LNCaP clone FGC (cell line): Measurements from ENCODE around the gene ADAT3.
A peak's percentile ranks its signal among the peaks of the same experiment; 100 is the strongest.
"Not testable (repeated sequence)": the region's sequence is repeated elsewhere in the genome, so short reads cannot be mapped to it uniquely, and the experiment has no call there.

Source experiments
- DNase-seq: peaks from one replicate; pipeline ENCODE4 v3.0.0-alpha.2; 2011; ENCODE audit warnings: low read depth
- H3K4me3 ChIP-seq: 2 replicates; pipeline ENCODE4 v1.5.1; 2011; ENCODE audit warnings: mild to moderate bottlenecking, low read depth, low read length, control low read depth
- CTCF ChIP-seq: IDR thresholded peaks from 2 replicates; pipeline ENCODE4 v1.5.1; 2012; ENCODE audit warnings: mild to moderate bottlenecking; ENCODE audit not compliant: control insufficient read depth, insufficient read depth; ENCODE audit errors: extremely low read depth

ADAT3 gene

GRCh38 chr19:1875646-1876495 lies 29.3 kb upstream of the ADAT3 start:
- DNase-seq, result peak; percentile 63
- H3K4me3 ChIP-seq, result peak overlapping the region; percentile 99
- no peak for TF ChIP-seq CTCF

- DNase-seq, result not testable (repeated sequence)
These were observed 28.5 kb upstream of the ADAT3 start for GRCh38 chr19:1876496-1877279.

DNA sequence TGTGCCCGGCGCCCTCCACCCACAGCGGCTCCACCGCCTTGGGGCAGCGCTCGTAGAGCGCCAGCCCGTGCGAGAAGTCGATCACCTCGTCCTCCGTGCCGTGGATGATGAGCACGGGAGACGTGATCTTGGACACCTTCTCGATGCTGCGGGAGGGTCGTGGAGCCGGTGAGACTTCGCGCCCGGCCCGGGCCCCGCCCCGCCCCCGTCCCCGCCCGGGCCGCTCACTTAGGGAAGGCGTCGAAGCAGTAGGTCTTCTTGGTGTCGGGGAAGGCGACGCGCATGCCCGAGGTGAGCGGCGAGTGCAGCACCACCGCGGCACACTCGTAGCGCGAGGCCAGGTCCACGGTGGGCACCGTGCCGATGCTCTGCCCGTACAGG lies 27.9 kb upstream of the ADAT3 start:
- H3K4me3 ChIP-seq, DNase-seq: not testable (repeated sequence)

More at GRCh38 chr19:1876496-1877279, 28.5 kb upstream of the ADAT3 start:
- H3K4me3 ChIP-seq, result peak overlapping the region; percentile 99

GRCh38 chr19:1878583-1878982 lies 26.6 kb upstream of the ADAT3 start:
- H3K4me3 ChIP-seq, DNase-seq: not testable (repeated sequence)

DNA sequence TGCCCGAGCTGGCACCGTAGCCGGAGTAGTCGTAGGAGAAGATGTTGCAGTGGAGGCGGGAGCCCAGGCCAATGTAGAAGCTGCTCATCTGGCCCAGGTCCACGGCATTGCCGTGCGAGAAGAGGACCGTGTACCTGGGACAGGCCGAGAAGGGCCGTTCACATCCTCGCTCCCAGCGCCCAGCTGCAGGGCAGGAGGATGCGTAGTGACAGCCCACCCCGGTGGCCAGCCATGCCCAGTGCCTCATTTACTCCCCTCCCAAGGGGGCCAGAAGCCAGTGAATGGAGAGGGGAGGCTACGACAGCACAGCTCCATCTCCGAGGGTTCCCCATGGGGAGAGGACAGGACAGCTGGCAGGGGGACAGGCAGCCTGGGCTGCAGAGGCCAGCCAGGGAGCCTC lies 25.2 kb upstream of the ADAT3 start:
- not testable (repeated sequence) for H3K4me3 ChIP-seq, DNase-seq

DNA sequence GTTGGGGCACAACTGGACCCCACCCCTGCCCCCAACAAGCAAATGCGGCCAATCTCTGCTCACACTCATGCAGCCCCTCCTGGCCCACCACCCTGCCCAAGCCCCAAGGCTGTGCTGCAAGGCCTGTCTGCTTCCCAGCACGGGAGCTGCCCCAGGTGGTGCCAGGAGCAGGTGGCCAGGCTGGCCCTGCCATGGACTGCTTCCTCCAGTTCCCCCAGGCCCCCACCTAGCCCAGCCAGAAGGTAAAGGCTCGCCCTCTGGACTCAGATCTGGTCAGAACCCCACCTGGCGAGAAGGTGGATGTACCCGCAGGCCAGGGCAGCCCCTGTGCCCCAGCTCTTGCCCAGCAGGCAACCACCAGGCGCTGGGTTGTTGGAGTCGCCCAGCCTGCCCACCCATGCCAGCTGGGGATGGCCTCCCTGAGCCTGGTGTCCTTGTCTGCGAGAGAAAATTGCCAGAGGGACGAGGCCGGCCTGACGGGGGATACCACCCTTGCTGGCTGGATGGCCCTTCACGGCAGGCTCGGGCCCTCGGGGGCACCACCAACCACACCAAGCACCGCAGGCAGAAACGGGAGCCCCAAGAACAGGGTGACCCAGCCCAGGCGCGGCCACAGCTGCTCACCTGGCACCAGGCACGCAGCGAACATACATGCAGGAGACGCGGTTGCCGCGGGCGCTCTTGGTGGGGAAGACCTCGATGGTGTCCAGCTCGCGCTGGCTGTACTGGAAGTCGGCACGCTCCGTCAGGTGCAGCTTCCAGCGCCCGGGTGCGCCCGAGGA lies 24.4 kb upstream of the ADAT3 start:
- TF ChIP-seq CTCF, result no peak
- H3K4me3 ChIP-seq, result no peak overlapping the region
- DNase-seq, result no peak

DNA sequence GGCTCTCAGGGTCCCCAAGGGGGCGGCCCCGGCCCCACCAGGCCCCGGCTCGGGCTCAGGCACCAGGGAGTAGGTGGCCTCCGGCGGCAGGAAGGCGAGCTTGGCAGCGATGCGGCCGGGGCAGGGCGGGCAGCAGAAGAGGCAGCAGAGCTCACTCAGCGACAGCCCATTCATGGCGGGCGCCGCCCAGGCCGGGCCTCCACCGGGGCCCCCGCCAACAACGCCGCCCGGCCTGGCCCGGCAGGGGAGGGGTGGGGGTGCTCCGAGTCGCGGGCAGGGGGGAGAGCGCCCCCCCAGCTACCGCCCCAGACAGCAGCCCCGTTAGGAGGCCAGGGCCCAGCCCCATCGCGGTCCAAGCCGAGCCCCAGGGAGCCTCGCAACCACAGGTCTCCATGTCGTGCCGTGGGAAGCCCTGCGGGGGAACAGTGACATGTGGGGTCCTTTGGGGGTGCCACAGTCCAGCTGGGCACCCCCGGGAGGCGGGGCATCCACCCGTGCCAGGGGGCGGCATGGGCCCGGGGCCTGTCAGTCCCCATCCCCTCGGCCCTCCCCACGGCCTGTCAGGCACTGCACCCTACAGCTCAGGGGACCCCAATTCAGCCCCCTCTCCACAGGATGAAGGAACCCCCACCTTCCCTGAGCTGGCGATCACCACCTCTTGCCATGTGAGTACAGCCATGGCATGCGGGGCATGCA lies 23.7 kb upstream of the ADAT3 start:
- DNase-seq, H3K4me3 ChIP-seq: not testable (repeated sequence)

DNA sequence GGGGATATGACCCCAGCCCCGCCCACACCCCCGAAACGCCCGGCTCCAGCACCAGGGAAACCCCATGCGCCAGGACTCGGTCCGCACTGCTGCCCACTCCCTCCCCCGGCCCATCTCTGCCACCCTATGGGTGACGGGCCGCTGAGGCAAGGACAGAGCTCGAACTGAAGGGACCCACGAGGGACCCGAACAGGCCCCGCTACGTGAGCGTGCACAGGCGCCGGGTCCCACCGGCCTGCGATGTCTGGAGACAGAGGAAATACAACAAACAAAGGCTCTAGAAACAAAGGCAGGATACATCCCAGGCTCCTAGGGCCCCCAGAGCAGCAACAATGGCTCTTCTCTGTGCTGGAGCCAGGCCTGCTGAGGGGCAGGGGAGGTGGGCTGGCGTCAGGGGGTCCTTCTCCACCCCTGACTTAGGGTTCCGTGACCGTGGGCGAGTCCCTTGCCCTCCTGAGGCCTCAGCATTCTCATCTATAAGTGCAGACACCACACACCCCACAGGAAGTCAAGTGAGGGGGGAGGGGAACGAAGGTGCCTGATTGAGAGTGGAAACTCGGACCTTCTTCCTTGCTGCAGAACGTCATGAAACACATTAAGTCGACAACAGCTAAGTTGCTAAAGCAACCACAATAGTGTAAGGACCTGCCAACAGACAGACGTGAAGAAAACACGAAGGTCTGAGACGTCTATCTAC lies 23.0 kb upstream of the ADAT3 start:
- no peak for DNase-seq
- TF ChIP-seq CTCF, result no peak
- H3K4me3 ChIP-seq, result no peak overlapping the region
